ENCODE measurements around the gene MBLAC1.
A peak's percentile ranks its signal among the peaks of the same experiment; 100 is the strongest.

Gene MBLAC1

DNA sequence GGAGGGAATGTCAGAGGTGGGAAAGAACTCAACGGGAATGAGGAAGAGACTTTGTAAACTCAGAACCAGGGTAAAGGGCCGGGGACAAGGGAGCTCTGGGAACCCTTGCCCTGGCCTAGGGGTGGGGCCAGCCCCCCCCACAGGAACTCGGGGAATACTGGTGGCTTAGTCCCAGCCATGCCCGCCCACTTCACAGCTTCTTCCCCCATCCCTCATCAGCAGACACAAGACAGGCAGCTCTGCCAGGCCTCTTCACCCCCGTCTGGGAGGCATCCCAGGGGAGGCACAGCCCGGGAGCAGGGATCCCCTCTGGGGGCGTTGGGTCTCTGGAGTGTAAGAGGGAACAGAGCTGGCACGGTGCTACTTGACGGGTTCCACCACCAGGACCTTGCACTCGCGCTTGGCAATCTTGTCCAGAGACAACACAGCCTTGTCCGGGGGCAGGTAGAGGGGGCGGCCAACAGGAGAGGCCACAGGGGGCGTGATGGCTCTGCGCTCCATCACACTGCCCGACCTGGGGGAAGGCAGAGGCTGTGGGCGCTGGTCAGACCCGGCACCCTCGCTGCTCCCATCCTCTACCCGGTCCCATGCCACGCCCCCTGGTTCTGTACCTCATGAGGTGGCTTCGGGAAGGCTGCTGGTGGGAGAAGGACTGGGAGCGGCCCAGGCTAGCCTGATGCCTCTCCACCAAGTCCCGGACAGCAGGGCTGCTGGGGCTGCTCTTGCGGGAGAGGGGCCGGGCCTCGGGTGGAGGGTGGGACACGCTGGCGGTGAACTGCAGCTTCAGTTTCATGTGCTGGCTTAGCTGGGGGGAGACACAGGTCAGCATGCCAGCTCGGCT is 28.1 kb downstream of the MBLAC1 start:
- no peak overlapping the region for H3K18ac ChIP-seq (ENCODE audit: low read length)
- H3K4ac ChIP-seq (ENCODE audit: low read depth, low read length) = no peak overlapping the region
- no peak overlapping the region for H2BK120ac ChIP-seq (ENCODE audit: insufficient read depth, low read length, poor library complexity)
- no peak overlapping the region for H3K23ac ChIP-seq (ENCODE audit: low read length)
- peaks cover 8 to 17% of the 10 kb centered on the region in 2 experiments for H3K4me1 ChIP-seq (ENCODE audit: control insufficient read depth in 1 of 2, insufficient read depth in 2 of 2, low read length in 2 of 2)
- H3K36me3 ChIP-seq (ENCODE audit: control insufficient read depth in 1 of 2, insufficient read depth in 2 of 2, low read length in 2 of 2) = peaks cover 36 to 41% of the 10 kb centered on the region in 2 experiments
- no peak overlapping the region for H3K4me2 ChIP-seq (ENCODE audit: low read length)
- H3K27me3 ChIP-seq (ENCODE audit: insufficient read depth, low read length) = no peaks in the 10 kb centered on the region
- no peak overlapping the region for H2BK5ac ChIP-seq (ENCODE audit: low read depth, low read length, poor library complexity)
- H3K27ac ChIP-seq (ENCODE audit: low read depth, low read length) = no peak overlapping the region
- no peak overlapping the region for H3K4me3 ChIP-seq (ENCODE audit: low read depth, low read length)
- H3K79me1 ChIP-seq (ENCODE audit: low read length) = peaks cover 10% of the 10 kb centered on the region
- no peak overlapping the region for H2AFZ ChIP-seq (ENCODE audit: insufficient read depth, low read length, poor library complexity)
- H3K14ac ChIP-seq (ENCODE audit: low read length) = no peak overlapping the region
- no peak overlapping the region for H3K9ac ChIP-seq (ENCODE audit: low read length)
- H2AK5ac ChIP-seq (ENCODE audit: low read length) = no peak overlapping the region
- no peak overlapping the region for H2BK12ac ChIP-seq (ENCODE audit: low read length)
- H4K8ac ChIP-seq (ENCODE audit: low read depth, low read length) = no peak overlapping the region
- no CpG with 5 or more reads among the region's 30 CpGs for WGBS (ENCODE audit: extremely low coverage, insufficient coverage, insufficient read length)
- no peak overlapping the region for H4K91ac ChIP-seq (ENCODE audit: low read depth, low read length)
- peaks cover 4% of the 10 kb centered on the region for H3K79me2 ChIP-seq (ENCODE audit: control insufficient read depth, insufficient read depth, low read length, poor library complexity)
- no peak overlapping the region for H4K12ac ChIP-seq (ENCODE audit: low read depth, low read length)
- peaks cover 4% of the 10 kb centered on the region for H3K9me3 ChIP-seq (ENCODE audit: insufficient read depth, low read depth, low read length)
- peak; percentile 67 to 68 for DNase-seq

DNA sequence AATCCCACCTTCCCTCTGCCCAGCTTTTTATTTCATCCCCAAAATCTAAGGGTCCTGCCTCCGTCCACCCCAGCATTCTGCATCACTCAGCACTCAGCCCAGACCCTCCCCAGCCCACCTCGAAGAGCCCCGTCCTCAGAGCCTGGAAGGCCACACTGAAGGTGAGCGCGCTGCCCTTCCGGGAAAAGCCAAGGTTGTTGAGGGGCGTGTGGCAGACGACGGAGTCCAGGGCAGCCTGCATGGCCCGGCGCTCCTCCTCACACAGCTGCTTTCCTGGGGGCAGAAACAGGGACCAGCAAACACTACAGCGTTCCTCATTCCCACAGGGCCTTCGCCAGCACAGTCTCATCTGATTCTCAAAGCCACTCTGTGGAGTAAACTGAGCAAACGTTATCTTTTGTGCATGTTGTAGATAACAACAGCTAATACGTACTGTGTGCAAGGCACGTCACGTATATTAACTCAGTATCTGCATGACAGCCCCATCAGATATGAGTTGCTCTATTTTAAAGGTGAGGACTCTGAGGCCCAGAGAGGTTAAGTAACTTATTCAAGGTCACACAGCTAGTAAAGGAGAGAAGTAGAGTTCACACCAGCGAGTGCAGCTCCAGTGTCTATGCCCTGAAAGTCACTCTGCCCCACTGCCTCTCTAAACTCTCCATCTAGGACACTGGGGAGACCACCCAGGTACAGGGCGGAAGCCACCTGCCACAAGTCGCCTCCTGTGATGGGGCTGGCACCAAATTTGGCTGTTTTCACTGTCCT is 29.0 kb downstream of the MBLAC1 start:
- Histone ChIP-seq H3K79me1 (ENCODE audit: low read length) (peaks cover 10% of the 10 kb centered on the region), H3K36me3 (ENCODE audit: control insufficient read depth in 1 of 2, insufficient read depth in 2 of 2, low read length in 2 of 2) (peaks cover 36 to 41% of the 10 kb centered on the region in 2 experiments), H2BK5ac (ENCODE audit: low read depth, low read length, poor library complexity) (no peak overlapping the region), H3K4me1 (ENCODE audit: control insufficient read depth in 1 of 2, insufficient read depth in 2 of 2, low read length in 2 of 2) (peaks cover 8 to 17% of the 10 kb centered on the region in 2 experiments), H3K23ac (ENCODE audit: low read length) (no peak overlapping the region), H3K4me3 (ENCODE audit: low read depth, low read length) (no peak overlapping the region), H2BK12ac (ENCODE audit: low read length) (no peak overlapping the region), H4K91ac (ENCODE audit: low read depth, low read length) (no peak overlapping the region), H3K18ac (ENCODE audit: low read length) (no peak overlapping the region), H3K4ac (ENCODE audit: low read depth, low read length) (no peak overlapping the region), H3K27ac (ENCODE audit: low read depth, low read length) (no peak overlapping the region), H2BK120ac (ENCODE audit: insufficient read depth, low read length, poor library complexity) (no peak overlapping the region), H3K27me3 (ENCODE audit: insufficient read depth, low read length) (no peaks in the 10 kb centered on the region), H3K79me2 (ENCODE audit: control insufficient read depth, insufficient read depth, low read length, poor library complexity) (peaks cover 4% of the 10 kb centered on the region), H2AFZ (ENCODE audit: insufficient read depth, low read length, poor library complexity) (no peak overlapping the region), H3K4me2 (ENCODE audit: low read length) (no peak overlapping the region), H3K9me3 (ENCODE audit: insufficient read depth, low read depth, low read length) (peaks cover 4% of the 10 kb centered on the region), H4K12ac (ENCODE audit: low read depth, low read length) (no peak overlapping the region), H2AK5ac (ENCODE audit: low read length) (no peak overlapping the region), H4K8ac (ENCODE audit: low read depth, low read length) (no peak overlapping the region), H3K14ac (ENCODE audit: low read length) (no peak overlapping the region), H3K9ac (ENCODE audit: low read length) (peak overlapping the region; percentile 33)
- no CpG with 5 or more reads among the region's 20 CpGs for WGBS (ENCODE audit: extremely low coverage, insufficient coverage, insufficient read length)
- peak; percentile 48 to 60 for DNase-seq

DNA sequence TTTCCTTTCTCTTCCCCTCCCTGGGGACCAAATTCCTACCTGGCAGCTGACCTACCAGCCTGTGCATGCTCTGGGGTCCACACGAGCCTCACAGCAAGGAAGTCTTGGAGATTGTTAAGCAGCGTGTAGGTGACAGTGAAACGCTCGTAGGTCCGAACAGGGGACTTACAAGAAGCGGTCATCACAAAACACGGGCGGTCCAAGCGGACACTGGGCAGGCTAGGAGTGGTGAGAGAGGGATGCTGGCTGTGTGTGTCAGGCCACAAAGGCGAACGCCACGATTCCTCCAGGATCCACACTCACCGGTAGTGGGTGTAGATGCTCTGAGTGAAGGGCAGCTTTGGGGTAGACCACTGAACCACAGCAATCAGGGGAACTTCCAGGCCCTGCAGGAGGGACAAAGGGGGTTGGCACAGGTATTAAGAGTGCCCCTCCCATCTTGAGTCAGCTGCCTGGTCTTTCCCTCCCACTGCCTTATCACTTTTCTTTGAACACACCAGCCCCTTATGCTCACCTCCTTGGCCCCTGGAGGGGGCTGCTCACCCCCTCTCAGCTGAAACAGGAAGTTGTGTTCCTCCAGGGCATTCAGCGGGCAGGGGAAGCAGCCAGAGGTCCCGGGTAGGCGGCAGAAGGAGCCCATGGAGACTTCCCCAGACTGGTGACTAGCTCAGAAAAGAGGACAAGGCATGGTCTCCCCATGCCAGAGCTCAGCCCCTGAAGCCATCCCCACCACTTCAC is 29.7 kb downstream of the MBLAC1 start:
- no peak overlapping the region for H3K4ac ChIP-seq (ENCODE audit: low read depth, low read length)
- peaks cover 10% of the 10 kb centered on the region for H3K79me1 ChIP-seq (ENCODE audit: low read length)
- peaks cover 8 to 17% of the 10 kb centered on the region in 2 experiments for H3K4me1 ChIP-seq (ENCODE audit: control insufficient read depth in 1 of 2, insufficient read depth in 2 of 2, low read length in 2 of 2)
- H2BK120ac ChIP-seq (ENCODE audit: insufficient read depth, low read length, poor library complexity) = no peak overlapping the region
- H2AK5ac ChIP-seq (ENCODE audit: low read length) = no peak overlapping the region
- H3K79me2 ChIP-seq (ENCODE audit: control insufficient read depth, insufficient read depth, low read length, poor library complexity) = peaks cover 4% of the 10 kb centered on the region
- no peaks in the 10 kb centered on the region for H3K27me3 ChIP-seq (ENCODE audit: insufficient read depth, low read length)
- H4K91ac ChIP-seq (ENCODE audit: low read depth, low read length) = no peak overlapping the region
- H4K8ac ChIP-seq (ENCODE audit: low read depth, low read length) = no peak overlapping the region
- H3K36me3 ChIP-seq (ENCODE audit: control insufficient read depth in 1 of 2, insufficient read depth in 2 of 2, low read length in 2 of 2) = peaks cover 36 to 41% of the 10 kb centered on the region in 2 experiments
- no peak overlapping the region for H2AFZ ChIP-seq (ENCODE audit: insufficient read depth, low read length, poor library complexity)
- WGBS (ENCODE audit: extremely low coverage, insufficient coverage, insufficient read length) = no CpG with 5 or more reads among the region's 16 CpGs
- no peak overlapping the region for H4K12ac ChIP-seq (ENCODE audit: low read depth, low read length)
- H3K23ac ChIP-seq (ENCODE audit: low read length) = no peak overlapping the region
- H3K4me2 ChIP-seq (ENCODE audit: low read length) = no peak overlapping the region
- peaks cover 4% of the 10 kb centered on the region for H3K9me3 ChIP-seq (ENCODE audit: insufficient read depth, low read depth, low read length)
- H3K27ac ChIP-seq (ENCODE audit: low read depth, low read length) = no peak overlapping the region
- H3K9ac ChIP-seq (ENCODE audit: low read length) = no peak overlapping the region
- DNase-seq = peak in 1 of 2 donors; percentile 12
- H3K18ac ChIP-seq (ENCODE audit: low read length) = peak overlapping the region; percentile 26
- no peak overlapping the region for H2BK12ac ChIP-seq (ENCODE audit: low read length)
- peak overlapping the region; percentile 23 for H3K4me3 ChIP-seq (ENCODE audit: low read depth, low read length)
- no peak overlapping the region for H2BK5ac ChIP-seq (ENCODE audit: low read depth, low read length, poor library complexity)
- H3K14ac ChIP-seq (ENCODE audit: low read length) = no peak overlapping the region

- no peak overlapping the region for H2AK5ac ChIP-seq (ENCODE audit: low read length)
- H3K9ac ChIP-seq (ENCODE audit: low read length) = no peak overlapping the region
- no CpG with 5 or more reads among the region's 5 CpGs for WGBS (ENCODE audit: extremely low coverage, insufficient coverage, insufficient read length)
- H2BK12ac ChIP-seq (ENCODE audit: low read length) = no peak overlapping the region
- H4K12ac ChIP-seq (ENCODE audit: low read depth, low read length) = no peak overlapping the region
- no peak overlapping the region for H3K14ac ChIP-seq (ENCODE audit: low read length)
- peaks cover 10% of the 10 kb centered on the region for H3K79me1 ChIP-seq (ENCODE audit: low read length)
- no peak overlapping the region for H2AFZ ChIP-seq (ENCODE audit: insufficient read depth, low read length, poor library complexity)
- H3K4me3 ChIP-seq (ENCODE audit: low read depth, low read length) = no peak overlapping the region
- no peak overlapping the region for H4K8ac ChIP-seq (ENCODE audit: low read depth, low read length)
- H3K4ac ChIP-seq (ENCODE audit: low read depth, low read length) = no peak overlapping the region
- H2BK5ac ChIP-seq (ENCODE audit: low read depth, low read length, poor library complexity) = no peak overlapping the region
- H3K79me2 ChIP-seq (ENCODE audit: control insufficient read depth, insufficient read depth, low read length, poor library complexity) = peaks cover 4% of the 10 kb centered on the region
- H3K4me1 ChIP-seq (ENCODE audit: control insufficient read depth in 1 of 2, insufficient read depth in 2 of 2, low read length in 2 of 2) = peaks cover 8 to 17% of the 10 kb centered on the region in 2 experiments
- H3K27me3 ChIP-seq (ENCODE audit: insufficient read depth, low read length) = no peaks in the 10 kb centered on the region
- no peak overlapping the region for H3K27ac ChIP-seq (ENCODE audit: low read depth, low read length)
- peak overlapping the region; percentile 26 for H3K18ac ChIP-seq (ENCODE audit: low read length)
- H3K4me2 ChIP-seq (ENCODE audit: low read length) = peak overlapping the region; percentile 94
- H4K91ac ChIP-seq (ENCODE audit: low read depth, low read length) = no peak overlapping the region
- no peak overlapping the region for H2BK120ac ChIP-seq (ENCODE audit: insufficient read depth, low read length, poor library complexity)
- DNase-seq = no peak
- H3K23ac ChIP-seq (ENCODE audit: low read length) = no peak overlapping the region
- H3K36me3 ChIP-seq (ENCODE audit: control insufficient read depth in 1 of 2, insufficient read depth in 2 of 2, low read length in 2 of 2) = peaks cover 36 to 40% of the 10 kb centered on the region in 2 experiments
- peaks cover 4% of the 10 kb centered on the region for H3K9me3 ChIP-seq (ENCODE audit: insufficient read depth, low read depth, low read length)
Observed at GRCh38 chr7:100157069-100157333, 30.2 kb downstream of the MBLAC1 start.
